ENCODE measurements around the gene AFF2.

Gene AFF2

GRCh38 chrX:148500423-148501385 is at the start of gene AFF2:
Gene AFF2 (plus strand): TSS chrX:148500617. CDS start chrX:148501098, 481 bp downstream.
- DNase-seq, result peak in 12 of 56 donors; percentile 0 to 22 (median 2)

DNA sequence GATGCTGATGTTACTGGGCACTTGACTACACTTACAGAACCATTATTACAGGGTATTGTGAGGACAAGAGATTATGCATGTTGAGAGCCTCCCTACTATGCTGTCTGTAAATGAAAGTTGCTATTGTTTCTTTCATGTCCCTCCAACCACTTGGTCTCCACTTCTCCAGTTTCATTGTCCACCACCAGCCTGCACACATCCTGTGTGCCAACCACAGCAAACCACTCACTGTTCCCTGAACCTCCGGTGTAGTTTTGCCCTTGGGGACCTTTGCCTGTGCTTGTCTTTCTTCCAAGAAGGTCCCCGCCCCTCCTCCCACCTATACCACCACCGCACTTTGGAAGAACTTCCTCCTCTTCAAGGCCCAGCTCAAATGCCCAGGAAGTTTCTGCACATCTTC is 43.1 kb upstream of the AFF2 start:
- no peak for DNase-seq

GRCh38 chrX:148459343-148459742 is 41.1 kb upstream of the AFF2 start:
- no peak for DNase-seq

- no peak for DNase-seq
Observed at GRCh38 chrX:148466292-148466691, 34.1 kb upstream of the AFF2 start.

- DNase-seq, result no peak
Observed at GRCh38 chrX:148470324-148470723, 30.1 kb upstream of the AFF2 start.

- no peak for DNase-seq
Observed at GRCh38 chrX:148474030-148474429, 26.4 kb upstream of the AFF2 start.

DNA sequence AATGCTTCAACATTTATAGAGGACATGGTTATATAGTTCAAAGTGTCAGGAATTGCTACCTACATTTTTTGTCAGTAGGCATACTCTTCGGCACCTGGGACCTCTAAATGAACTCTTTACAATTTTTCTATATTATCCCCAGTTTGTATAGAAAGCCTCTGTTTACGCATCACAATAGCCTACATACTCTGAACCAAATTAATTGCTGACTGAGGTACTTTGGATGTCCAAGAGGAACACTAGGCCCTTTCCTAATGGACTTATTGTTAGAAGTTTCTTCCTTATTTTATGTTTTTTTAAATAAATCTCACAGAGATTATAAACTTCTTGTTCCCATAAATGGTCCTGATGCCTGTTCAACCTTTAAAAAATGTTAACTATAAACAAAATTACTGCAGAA is 8.4 kb upstream of the AFF2 start:
- DNase-seq, result no peak

DNA sequence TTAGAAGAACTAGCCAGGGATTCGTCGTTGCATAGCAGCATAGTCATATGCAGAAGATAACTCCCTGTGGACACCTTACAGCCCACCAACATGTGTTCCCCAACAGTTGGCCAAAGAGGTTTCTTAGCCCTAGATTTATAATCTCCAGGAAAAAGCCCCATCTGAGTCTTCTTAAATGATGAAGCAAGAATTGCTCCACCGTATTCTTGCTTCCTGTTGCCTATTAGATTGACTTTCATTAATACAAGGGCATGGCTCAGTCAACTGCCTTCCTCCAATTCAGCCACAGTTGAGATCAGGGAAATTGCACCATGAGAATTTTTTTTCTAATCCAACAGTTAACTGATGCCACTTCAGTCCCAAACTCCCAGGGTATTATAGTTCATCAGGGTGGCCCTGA is 5.2 kb upstream of the AFF2 start:
- DNase-seq, result no peak

DNA sequence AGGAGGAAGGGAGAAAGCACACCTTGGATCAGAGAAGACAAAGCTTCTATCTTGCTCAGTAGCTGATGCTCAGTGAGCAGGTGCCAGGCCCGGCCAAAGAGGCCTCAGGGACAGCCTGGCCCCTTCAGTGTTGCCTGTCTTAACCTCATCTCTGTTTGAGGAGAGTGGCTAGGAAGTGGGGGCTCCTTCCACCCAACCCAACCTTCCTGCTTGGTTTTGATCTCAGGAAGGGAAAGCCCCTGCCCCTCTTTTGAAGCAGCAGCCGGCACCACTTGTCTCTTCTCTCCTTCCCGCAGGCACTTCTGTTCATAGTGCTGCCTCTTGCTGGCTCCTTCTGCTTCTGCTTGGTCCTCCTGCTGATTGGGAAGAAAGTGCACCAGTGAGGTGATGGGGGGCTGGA is 2.4 kb upstream of the AFF2 start:
- no peak for DNase-seq

DNA sequence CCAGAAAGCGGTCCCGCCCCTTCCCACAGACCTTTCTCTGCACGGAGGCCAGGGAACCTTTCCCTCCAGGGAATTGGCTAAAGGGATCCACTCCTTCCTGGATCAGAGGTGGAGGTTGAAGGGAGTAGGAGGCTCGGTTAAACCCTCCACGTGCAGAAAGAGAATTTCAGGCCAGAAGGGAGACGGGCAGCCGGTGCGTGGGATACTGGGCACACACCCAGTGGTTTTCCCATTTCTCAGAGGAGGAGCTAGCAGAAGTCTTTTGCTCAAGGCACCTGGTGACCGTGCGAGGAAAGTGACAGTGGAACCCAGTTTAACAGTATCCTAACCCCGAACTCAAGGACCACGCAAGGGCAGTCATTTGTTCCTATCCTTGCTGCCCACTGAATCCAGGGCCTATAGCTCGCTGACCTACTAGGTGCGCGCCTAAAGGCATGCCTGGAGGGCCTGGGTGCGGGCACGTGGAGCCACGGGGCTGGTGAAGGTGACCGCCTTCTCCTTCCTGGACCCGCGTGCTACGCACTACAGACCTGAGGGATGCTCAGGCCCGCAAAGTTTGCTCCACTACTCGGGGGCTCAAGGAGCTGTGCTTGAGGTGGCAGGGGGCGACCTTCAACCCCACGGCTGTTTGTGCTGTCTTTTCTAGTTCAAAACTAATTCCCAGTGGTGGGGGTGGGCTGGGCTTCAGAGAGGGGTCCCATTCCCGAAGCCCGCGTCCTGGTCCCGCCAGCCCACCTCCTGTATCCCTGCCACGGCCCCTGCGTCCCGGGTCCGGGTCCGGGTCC is 587 bp upstream of the AFF2 start:
- DNase-seq, result no peak

GRCh38 chrX:148501386-148502066 is 1.1 kb downstream of the AFF2 start:
- DNase-seq, result peak in 2 of 56 donors; percentile 0 to 1

DNA sequence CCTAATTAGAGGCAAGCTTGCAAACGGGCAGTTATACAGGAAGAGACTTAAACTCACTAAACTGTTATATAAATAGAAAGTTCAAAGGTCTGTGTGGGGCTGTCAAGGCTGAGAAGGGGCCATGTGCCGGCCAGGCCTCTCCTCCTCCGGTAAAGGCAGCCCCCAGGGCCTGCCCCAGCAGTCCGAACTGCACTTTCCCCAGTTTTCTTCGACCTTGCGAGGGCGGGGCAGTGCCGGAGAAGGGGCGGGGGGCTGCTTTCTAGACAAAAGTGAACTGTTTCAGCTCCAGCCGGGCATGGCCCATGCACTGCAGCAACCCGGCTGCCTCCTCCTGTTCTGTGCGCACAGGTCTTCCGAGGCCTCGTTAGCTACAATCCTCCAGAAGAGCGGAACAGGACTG is 4.1 kb downstream of the AFF2 start:
- no peak for DNase-seq

- no peak for DNase-seq
Observed at GRCh38 chrX:148507418-148507817, 7.0 kb downstream of the AFF2 start.

DNA sequence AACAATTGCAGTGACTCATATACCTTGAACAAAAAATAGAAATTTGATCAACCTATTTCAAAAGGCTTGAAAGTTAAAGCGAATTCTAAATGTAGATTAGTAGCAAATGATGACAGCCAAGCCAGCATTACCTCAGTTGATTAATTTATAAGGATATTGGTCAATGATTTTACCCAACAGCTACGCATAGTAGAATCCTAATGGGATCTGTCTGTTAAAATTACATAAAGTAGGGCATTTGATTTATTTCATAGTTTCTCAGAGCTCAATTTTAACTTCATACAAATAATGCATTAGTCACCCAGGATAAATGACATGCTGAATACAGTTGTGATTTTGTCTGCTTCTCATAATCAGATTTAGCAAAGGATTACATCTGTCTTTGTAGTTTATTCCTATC is 12.0 kb downstream of the AFF2 start:
- DNase-seq, result no peak

GRCh38 chrX:148513661-148514060 is 13.2 kb downstream of the AFF2 start:
- DNase-seq, result no peak

DNA sequence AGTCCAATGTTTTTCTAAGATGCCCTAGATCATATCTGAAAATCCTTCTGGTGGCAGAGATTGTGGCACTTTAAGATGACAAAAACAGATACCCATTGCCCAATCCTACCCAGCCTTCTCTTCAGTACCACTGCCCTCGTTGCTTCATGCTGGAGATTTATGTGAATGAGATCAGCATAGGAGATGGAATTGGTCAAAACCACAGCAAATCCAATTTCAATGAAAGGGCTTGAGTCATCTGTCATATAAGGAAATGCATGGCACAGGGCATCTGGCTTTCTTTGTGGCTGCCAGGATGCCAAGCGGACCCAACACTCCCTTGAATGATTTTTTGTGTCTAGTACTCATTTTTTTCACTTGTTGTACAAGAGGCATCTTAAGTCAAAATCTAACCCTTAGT is 16.8 kb downstream of the AFF2 start:
- no peak for DNase-seq

- DNase-seq, result no peak
Observed at GRCh38 chrX:148522006-148522405, 21.6 kb downstream of the AFF2 start.

DNA sequence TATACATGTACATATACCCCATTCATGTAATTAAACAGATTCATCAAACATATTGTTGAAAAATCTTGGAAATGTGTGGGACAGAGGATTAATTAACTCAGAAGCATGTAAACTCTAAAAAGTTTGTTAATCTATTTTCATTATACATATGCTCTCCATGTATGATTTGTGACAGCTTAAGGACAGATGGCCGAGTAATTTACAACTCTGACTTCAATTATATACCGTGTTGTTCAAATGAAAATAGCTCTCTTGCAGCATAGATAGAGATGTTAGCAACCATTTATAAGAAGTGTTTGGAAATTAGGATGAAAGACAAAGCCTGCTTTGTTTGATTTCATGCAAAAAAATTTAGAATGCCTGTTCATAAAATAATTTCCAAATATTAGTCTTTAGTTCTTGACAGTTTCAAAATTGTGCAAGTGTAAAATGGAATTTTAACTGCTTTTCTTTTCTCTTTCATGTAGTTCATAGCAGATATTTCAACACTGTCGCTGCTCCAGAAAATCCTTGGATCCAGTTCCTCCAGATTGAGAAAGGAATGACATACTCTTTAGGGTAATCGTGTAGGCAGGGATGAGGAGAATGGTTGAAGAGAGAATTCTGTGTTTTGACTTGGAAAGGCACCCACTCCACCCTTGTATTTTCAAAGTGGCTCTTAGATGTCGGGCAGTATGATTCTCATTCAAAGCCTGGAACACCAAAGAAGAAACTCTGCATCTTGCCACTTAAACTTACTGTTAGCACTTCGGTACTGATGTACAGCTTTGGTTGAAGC is 23.1 kb downstream of the AFF2 start:
- no peak for DNase-seq

DNA sequence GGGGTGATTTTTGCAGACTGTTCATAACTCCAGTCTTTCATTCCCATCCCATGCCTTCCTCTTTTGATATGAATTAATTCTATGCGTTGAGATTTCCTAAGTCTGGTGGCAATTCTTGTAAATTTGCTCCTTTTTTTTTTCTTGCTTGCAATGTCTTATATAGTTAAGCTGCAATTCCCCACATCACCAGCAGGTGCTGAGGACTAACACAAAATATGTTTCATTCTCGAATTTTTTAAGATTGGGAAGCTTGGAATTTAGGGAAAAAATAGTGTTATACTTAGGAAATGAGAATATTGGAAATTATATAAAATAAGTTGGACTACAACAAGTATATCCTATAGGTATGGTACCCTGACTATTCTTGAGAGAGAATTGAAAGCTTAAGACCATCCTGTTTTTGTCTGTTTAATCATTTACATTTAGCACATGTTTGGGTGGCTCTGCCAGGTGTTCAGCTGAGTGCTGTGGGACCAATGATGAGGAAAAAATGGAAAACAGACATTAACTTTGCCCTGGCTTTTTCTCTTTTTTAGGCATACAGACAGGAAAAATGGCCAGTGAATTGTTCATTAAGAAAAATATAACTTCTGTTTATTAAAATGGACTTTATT is 30.2 kb downstream of the AFF2 start:
- DNase-seq, result peak in 1 of 56 donors; percentile 0

DNA sequence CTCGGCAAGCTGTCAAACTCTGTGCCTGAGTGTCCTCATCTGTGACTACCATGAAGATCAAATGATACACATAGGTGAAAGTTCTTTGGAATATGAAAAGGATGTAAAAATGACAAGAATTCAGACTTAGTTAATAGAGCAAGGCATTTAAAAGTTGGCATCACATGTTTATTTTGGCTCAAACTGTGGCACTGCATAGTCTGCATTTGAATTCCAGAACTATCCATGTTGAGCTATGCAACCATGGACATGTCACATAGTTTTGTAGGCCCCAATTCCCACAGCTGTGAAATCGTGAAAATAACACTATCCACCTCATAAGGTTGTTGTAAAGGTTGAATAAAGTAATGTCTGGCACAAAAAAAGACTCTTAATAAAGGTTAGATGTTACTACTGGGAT is 33.9 kb downstream of the AFF2 start:
- no peak for DNase-seq

DNA sequence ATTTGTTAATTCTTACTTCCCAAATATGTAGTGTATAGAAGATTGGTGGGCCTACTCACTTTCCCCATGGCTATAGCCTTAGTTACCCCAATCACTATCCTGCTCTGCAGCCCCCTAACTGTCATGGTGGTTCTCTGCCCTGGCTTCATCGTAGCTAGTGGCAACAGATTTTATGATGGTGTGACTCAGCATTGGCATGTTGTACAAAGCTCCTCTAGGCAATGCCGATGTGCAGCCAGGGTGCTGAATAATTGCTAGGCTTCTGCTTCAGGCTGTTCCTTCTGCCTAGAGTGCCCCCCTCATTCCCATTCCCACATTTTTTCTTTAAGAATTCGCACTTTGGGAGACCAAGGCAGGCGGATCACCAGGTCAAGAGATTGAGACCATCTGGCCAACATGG is 35.2 kb downstream of the AFF2 start:
- no peak for DNase-seq
